Central memory CD8-positive, alpha-beta T cell (primary cell): ENCODE data around the gene AFTPH.

Experiments used
- ATAC-seq: fragments of 150-1000 bp; cut with Tn5 transposase; replicated peaks from 2 replicates; pipeline ENCODE4 v1.10.0; 2022; ENCODE audit warnings: mild to moderate bottlenecking, moderate FRiP score, moderate number of reproducible peaks; ENCODE audit not compliant: poor library complexity, severe bottlenecking; ENCODE audit errors: extremely low read depth
- DNase-seq, 2 donors: peaks; one replicate each; pipeline ENCODE4 v3.0.0; 2021; ENCODE audit warnings: low spot score in 2 of 2
- H3K27ac Mint-ChIP-seq: one replicate; pipeline ENCODE4 v1.8.0; 2022; ENCODE audit warnings: low read depth, mild to moderate bottlenecking, moderate library complexity, mixed read lengths
- H3K27me3 Mint-ChIP-seq: one replicate; pipeline ENCODE4 v1.8.0; 2022; ENCODE audit warnings: mixed read lengths
- H3K36me3 Mint-ChIP-seq: one replicate; pipeline ENCODE4 v1.8.0; 2022; ENCODE audit warnings: mild to moderate bottlenecking, moderate library complexity, mixed read lengths; ENCODE audit not compliant: insufficient read depth
- H3K4me1 Mint-ChIP-seq: one replicate; pipeline ENCODE4 v1.8.0; 2022; ENCODE audit warnings: mixed read lengths
- H3K4me3 Mint-ChIP-seq: one replicate; pipeline ENCODE4 v1.8.0; 2022; ENCODE audit warnings: mild to moderate bottlenecking, moderate library complexity, mixed read lengths
- H3K9me3 Mint-ChIP-seq: one replicate; pipeline ENCODE4 v1.8.0; 2022; ENCODE audit warnings: mixed read lengths

The AFTPH gene

GRCh38 chr2:64523666-64524603, at the start of gene AFTPH:
Gene AFTPH, plus strand, starts transcription at chr2:64524328. Its CDS starts 27,147 bp downstream, at chr2:64551475.
- H3K27ac Mint-ChIP-seq: peak within 1 kb of the TSS; percentile 94

GRCh38 chr2:64474636-64475035, 49.5 kb upstream of the AFTPH start:
- H3K27ac Mint-ChIP-seq: no peak overlapping the region
- H3K36me3 Mint-ChIP-seq: no peaks in the 10 kb centered on the region
- DNase-seq (no peak), ATAC-seq (no peak)
- no peaks in the 10 kb centered on the region for H3K4me1 Mint-ChIP-seq
- H3K27me3 Mint-ChIP-seq: peaks cover 10% of the 10 kb centered on the region
- H3K9me3 Mint-ChIP-seq: no peaks in the 10 kb centered on the region
- H3K4me3 Mint-ChIP-seq: no peak overlapping the region

More at GRCh38 chr2:64523666-64524603, at the start of gene AFTPH:
- Mint-ChIP-seq H3K4me3 (peak within 1 kb of the TSS; percentile 93), H3K27me3 (no peaks in the 10 kb centered on the region), H3K4me1 (peaks cover 25% of the 10 kb centered on the region), H3K36me3 (peaks cover 20% of the 10 kb centered on the region), H3K9me3 (no peaks in the 10 kb centered on the region)
- ATAC-seq (peak; percentile 96), DNase-seq (peak; percentile 95 to 98)

- Mint-ChIP-seq H3K36me3 (no peaks in the 10 kb centered on the region), H3K27me3 (peaks cover 10% of the 10 kb centered on the region), H3K9me3 (no peaks in the 10 kb centered on the region), H3K4me1 (no peaks in the 10 kb centered on the region), H3K27ac (no peak overlapping the region), H3K4me3 (no peak overlapping the region)
- DNase-seq (no peak), ATAC-seq (no peak)
Observed at GRCh38 chr2:64477037-64477436, 47.1 kb upstream of the AFTPH start.

GRCh38 chr2:64477979-64478378, 46.1 kb upstream of the AFTPH start:
- H3K36me3 Mint-ChIP-seq: no peaks in the 10 kb centered on the region
- no peak overlapping the region for H3K27ac Mint-ChIP-seq
- H3K4me1 Mint-ChIP-seq: no peaks in the 10 kb centered on the region
- H3K4me3 Mint-ChIP-seq: no peak overlapping the region
- ATAC-seq: no peak
- H3K27me3 Mint-ChIP-seq: peaks cover 10% of the 10 kb centered on the region
- no peak for DNase-seq
- no peaks in the 10 kb centered on the region for H3K9me3 Mint-ChIP-seq

GRCh38 chr2:64478502-64479230, 45.5 kb upstream of the AFTPH start:
- Mint-ChIP-seq H3K4me3 (no peak overlapping the region), H3K4me1 (no peaks in the 10 kb centered on the region), H3K27me3 (peaks cover 10% of the 10 kb centered on the region), H3K9me3 (no peaks in the 10 kb centered on the region), H3K36me3 (no peaks in the 10 kb centered on the region), H3K27ac (no peak overlapping the region)
- DNase-seq: no peak
- ATAC-seq: no peak

- peaks cover 7% of the 10 kb centered on the region for H3K27me3 Mint-ChIP-seq
- ATAC-seq (no peak), DNase-seq (no peak)
- H3K36me3 Mint-ChIP-seq: no peaks in the 10 kb centered on the region
- H3K4me1 Mint-ChIP-seq: no peaks in the 10 kb centered on the region
- H3K27ac Mint-ChIP-seq: no peak overlapping the region
- no peaks in the 10 kb centered on the region for H3K9me3 Mint-ChIP-seq
- no peak overlapping the region for H3K4me3 Mint-ChIP-seq
Observed at GRCh38 chr2:64479259-64480117, 44.6 kb upstream of the AFTPH start.

GRCh38 chr2:64481665-64482064, 42.5 kb upstream of the AFTPH start:
- Mint-ChIP-seq H3K36me3 (no peaks in the 10 kb centered on the region), H3K27ac (no peak overlapping the region), H3K9me3 (no peaks in the 10 kb centered on the region), H3K27me3 (no peaks in the 10 kb centered on the region), H3K4me3 (no peak overlapping the region), H3K4me1 (no peaks in the 10 kb centered on the region)
- DNase-seq (no peak), ATAC-seq (no peak)

GRCh38 chr2:64482243-64482642, 41.9 kb upstream of the AFTPH start:
- Mint-ChIP-seq H3K36me3 (no peaks in the 10 kb centered on the region), H3K27ac (no peak overlapping the region), H3K9me3 (no peaks in the 10 kb centered on the region), H3K4me1 (no peaks in the 10 kb centered on the region), H3K27me3 (no peaks in the 10 kb centered on the region), H3K4me3 (no peak overlapping the region)
- DNase-seq (no peak), ATAC-seq (no peak)

GRCh38 chr2:64482765-64483504, 41.2 kb upstream of the AFTPH start:
- no peaks in the 10 kb centered on the region for H3K27me3 Mint-ChIP-seq
- no peak overlapping the region for H3K27ac Mint-ChIP-seq
- H3K36me3 Mint-ChIP-seq: no peaks in the 10 kb centered on the region
- no peaks in the 10 kb centered on the region for H3K9me3 Mint-ChIP-seq
- no peaks in the 10 kb centered on the region for H3K4me1 Mint-ChIP-seq
- H3K4me3 Mint-ChIP-seq: no peak overlapping the region
- DNase-seq (no peak), ATAC-seq (no peak)

GRCh38 chr2:64485331-64485730, 38.8 kb upstream of the AFTPH start:
- ATAC-seq (no peak), DNase-seq (no peak)
- H3K9me3 Mint-ChIP-seq: no peaks in the 10 kb centered on the region
- H3K4me1 Mint-ChIP-seq: no peaks in the 10 kb centered on the region
- H3K4me3 Mint-ChIP-seq: no peak overlapping the region
- peaks cover 8% of the 10 kb centered on the region for H3K27me3 Mint-ChIP-seq
- no peaks in the 10 kb centered on the region for H3K36me3 Mint-ChIP-seq
- H3K27ac Mint-ChIP-seq: no peak overlapping the region

GRCh38 chr2:64485961-64486360, 38.2 kb upstream of the AFTPH start:
- no peaks in the 10 kb centered on the region for H3K9me3 Mint-ChIP-seq
- H3K27ac Mint-ChIP-seq: no peak overlapping the region
- DNase-seq (no peak), ATAC-seq (no peak)
- peaks cover 14% of the 10 kb centered on the region for H3K27me3 Mint-ChIP-seq
- H3K36me3 Mint-ChIP-seq: no peaks in the 10 kb centered on the region
- H3K4me3 Mint-ChIP-seq: no peak overlapping the region
- no peaks in the 10 kb centered on the region for H3K4me1 Mint-ChIP-seq
